Mucosa of gallbladder (tissue), 1 donor: ENCODE results near the gene OR8B2. TPM values are rescaled to one million over a fixed set of nuclear protein-coding genes. Genes with fewer than 3 reads are reported as not detected.

Experiments used
- total RNA-seq: library from RNA; stranded (reverse); gene quantifications from one replicate; pipeline ENCODE4 v1.2.1, GENCODE V29; 2021
- donor health status: DM: no; HTN: no; CAD: no.

The OR8B2 gene
- total RNA-seq, 1 donor from 2014 or later, result not detected

Other genes with a start within 250 kb of the OR8B2 start
- gene OR10D3, start 201.2 kb downstream of the OR8B2 start, total RNA-seq, result not detected
- not detected for gene OR8G1, start 143.4 kb downstream of the OR8B2 start, total RNA-seq
- gene OR8G5, start 128.1 kb downstream of the OR8B2 start, total RNA-seq, result not detected
- not detected for gene OR8D1, start 70.5 kb downstream of the OR8B2 start, total RNA-seq
- gene OR8D2, start 64.3 kb downstream of the OR8B2 start, total RNA-seq, result not detected
- gene OR8B3, start 14.5 kb upstream of the OR8B2 start, total RNA-seq, result not detected
- gene OR8B4, start 40.4 kb upstream of the OR8B2 start, total RNA-seq, result not detected
- gene OR8B8, start 61.2 kb upstream of the OR8B2 start, total RNA-seq, result not detected
- gene OR8B12, start 159.2 kb upstream of the OR8B2 start, total RNA-seq, result not detected
- not detected for gene OR8A1, start 185.5 kb upstream of the OR8B2 start, total RNA-seq
- not detected for gene PANX3, start 226.9 kb upstream of the OR8B2 start, total RNA-seq
- 43.9 TPM for gene TBRG1, start 238.4 kb upstream of the OR8B2 start, total RNA-seq